Activated naive CD4-positive, alpha-beta T cell treated with anti-CD3 and anti-CD28 coated beads, Interleukin-2, amount 50 U/mL, for 16 hours (primary cell): ENCODE results near the gene PSAPL1.

Experiments
- DNase-seq: peaks from one replicate; pipeline ENCODE4 v3.0.0-alpha.2; 2020

Gene PSAPL1

GRCh38 chr4:7430368-7430964, 4.3 kb downstream of the PSAPL1 start:
- peak; percentile 6 for DNase-seq

GRCh38 chr4:7429601-7430078, 5.1 kb downstream of the PSAPL1 start:
- peak; percentile 6 for DNase-seq

- peak; percentile 5 for DNase-seq
Measured at GRCh38 chr4:7429069-7429416, 5.7 kb downstream of the PSAPL1 start.

GRCh38 chr4:7428261-7429068, 6.3 kb downstream of the PSAPL1 start:
- no peak for DNase-seq

- peak; percentile 4 for DNase-seq
Measured at GRCh38 chr4:7427831-7428260, 6.9 kb downstream of the PSAPL1 start.

GRCh38 chr4:7427361-7427760, 7.4 kb downstream of the PSAPL1 start:
- no peak for DNase-seq

GRCh38 chr4:7426525-7427171, 8.1 kb downstream of the PSAPL1 start:
- peak; percentile 4 for DNase-seq

GRCh38 chr4:7425591-7426468, 8.9 kb downstream of the PSAPL1 start:
- DNase-seq, result no peak

GRCh38 chr4:7425124-7425523, 9.6 kb downstream of the PSAPL1 start:
- peak; percentile 6 for DNase-seq

GRCh38 chr4:7424553-7425111, 10.1 kb downstream of the PSAPL1 start:
- peak; percentile 5 for DNase-seq

- no peak for DNase-seq
Measured at GRCh38 chr4:7423801-7424552, 10.8 kb downstream of the PSAPL1 start.

- no peak for DNase-seq
Measured at GRCh38 chr4:7423391-7423790, 11.3 kb downstream of the PSAPL1 start.

- DNase-seq, result no peak
Measured at GRCh38 chr4:7422898-7423180, 11.9 kb downstream of the PSAPL1 start.

GRCh38 chr4:7422151-7422897, 12.4 kb downstream of the PSAPL1 start:
- DNase-seq, result peak; percentile 4

- DNase-seq, result no peak
Measured at GRCh38 chr4:7421356-7422150, 13.2 kb downstream of the PSAPL1 start.

- no peak for DNase-seq
Measured at GRCh38 chr4:7420661-7421040, 14.1 kb downstream of the PSAPL1 start.

- no peak for DNase-seq
Measured at GRCh38 chr4:7419961-7420660, 14.6 kb downstream of the PSAPL1 start.

GRCh38 chr4:7418131-7418943, 16.4 kb downstream of the PSAPL1 start:
- DNase-seq, result no peak

GRCh38 chr4:7417639-7418038, 17.1 kb downstream of the PSAPL1 start:
- DNase-seq, result no peak
